ENCODE results near the gene ATG16L2.

DNA sequence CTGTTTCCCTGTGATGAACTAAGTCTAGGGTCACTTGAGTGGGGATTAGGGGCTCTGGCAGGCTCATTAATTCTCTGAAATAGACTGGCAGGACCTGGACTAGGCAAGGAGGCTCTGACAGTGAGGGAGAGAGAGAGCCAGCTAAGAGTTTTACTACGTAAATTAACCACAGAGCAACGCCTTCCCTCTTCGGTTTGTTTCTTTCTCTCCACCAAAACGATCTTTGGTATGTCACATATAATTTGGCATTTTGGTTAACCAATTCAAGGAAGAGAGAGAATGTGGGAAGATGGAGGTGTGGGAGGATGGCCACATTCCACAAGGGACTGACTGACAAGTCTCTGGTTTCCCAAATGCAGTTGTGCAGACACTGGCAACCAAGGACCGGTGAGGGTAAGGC lies 27.9 kb downstream of the ATG16L2 start:
- TF ChIP-seq, protein P1, sequence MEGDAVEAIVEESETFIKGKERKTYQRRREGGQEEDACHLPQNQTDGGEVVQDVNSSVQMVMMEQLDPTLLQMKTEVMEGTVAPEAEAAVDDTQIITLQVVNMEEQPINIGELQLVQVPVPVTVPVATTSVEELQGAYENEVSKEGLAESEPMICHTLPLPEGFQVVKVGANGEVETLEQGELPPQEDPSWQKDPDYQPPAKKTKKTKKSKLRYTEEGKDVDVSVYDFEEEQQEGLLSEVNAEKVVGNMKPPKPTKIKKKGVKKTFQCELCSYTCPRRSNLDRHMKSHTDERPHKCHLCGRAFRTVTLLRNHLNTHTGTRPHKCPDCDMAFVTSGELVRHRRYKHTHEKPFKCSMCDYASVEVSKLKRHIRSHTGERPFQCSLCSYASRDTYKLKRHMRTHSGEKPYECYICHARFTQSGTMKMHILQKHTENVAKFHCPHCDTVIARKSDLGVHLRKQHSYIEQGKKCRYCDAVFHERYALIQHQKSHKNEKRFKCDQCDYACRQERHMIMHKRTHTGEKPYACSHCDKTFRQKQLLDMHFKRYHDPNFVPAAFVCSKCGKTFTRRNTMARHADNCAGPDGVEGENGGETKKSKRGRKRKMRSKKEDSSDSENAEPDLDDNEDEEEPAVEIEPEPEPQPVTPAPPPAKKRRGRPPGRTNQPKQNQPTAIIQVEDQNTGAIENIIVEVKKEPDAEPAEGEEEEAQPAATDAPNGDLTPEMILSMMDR (IDR thresholded peaks at IDR 0.05), result no peak
- no peak for TF ChIP-seq POLR2A (IDR thresholded peaks at IDR 0.05)
